MM.1S (cell line): ENCODE measurements around the gene MAP7D1.

ENCODE experiments used
- CTCF ChIP-seq: fragments of 300-600 bp; sonication (generic); IDR thresholded peaks from 2 replicates; pipeline ENCODE4 v1.5.1; 2016; ENCODE audit warnings: antibody characterized with exemption, low read length, mixed read lengths
- EZH2 ChIP-seq: fragments of 300-600 bp; sonication (generic); optimal IDR thresholded peaks from 2 replicates; pipeline ENCODE3; 2017; ENCODE audit warnings: low read depth, mild to moderate bottlenecking, antibody characterized with exemption, low read length, mixed read lengths
- EZH2phosphoT487 ChIP-seq: fragments of 300-600 bp; sonication (generic); IDR thresholded peaks from 2 replicates; pipeline ENCODE4 v1.6.1; 2018; ENCODE audit warnings: antibody characterized with exemption, low read length

GRCh38 chr1:36133484-36133883 is 22.5 kb upstream of the MAP7D1 start:
- no peak for TF ChIP-seq EZH2phosphoT487
- TF ChIP-seq CTCF, result no peak
- no peak for TF ChIP-seq EZH2
